Measurements from ENCODE around the gene C9orf57.

C9orf57 gene

DNA sequence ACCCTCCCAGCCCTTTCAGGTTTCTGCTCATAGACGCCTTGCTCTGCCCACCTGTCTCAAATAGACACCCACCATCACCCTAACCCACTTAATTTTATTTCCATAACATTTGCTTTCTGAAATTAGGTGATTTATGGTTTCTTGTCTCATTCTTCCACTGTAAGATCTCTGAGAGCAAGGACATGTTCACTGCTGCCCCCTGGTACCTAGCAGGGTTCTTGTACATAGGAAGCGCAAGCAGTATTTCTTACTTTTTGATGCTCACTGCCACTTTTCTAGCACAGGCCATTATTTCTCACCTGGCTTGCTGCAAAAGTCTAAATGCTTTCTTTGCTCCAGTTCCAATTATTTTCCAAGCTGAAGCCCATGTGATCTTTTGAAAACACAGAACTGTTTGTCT lies 16.8 kb downstream of the C9orf57 start:
- Histone ChIP-seq H3K36me3 (ENCODE audit: control insufficient read depth, insufficient read depth, low read length) (no peaks in the 10 kb centered on the region), H3K4me1 (ENCODE audit: control insufficient read depth, insufficient read depth, low read length) (peaks cover 28% of the 10 kb centered on the region), H3K4me3 (ENCODE audit: low read length) (no peak overlapping the region), H3K9me3 (ENCODE audit: control insufficient read depth, low read length) (no peaks in the 10 kb centered on the region), H3K27me3 (ENCODE audit: control insufficient read depth, insufficient read depth, low read length) (no peaks in the 10 kb centered on the region), H3K9ac (ENCODE audit: low read length) (no peak overlapping the region)

DNA sequence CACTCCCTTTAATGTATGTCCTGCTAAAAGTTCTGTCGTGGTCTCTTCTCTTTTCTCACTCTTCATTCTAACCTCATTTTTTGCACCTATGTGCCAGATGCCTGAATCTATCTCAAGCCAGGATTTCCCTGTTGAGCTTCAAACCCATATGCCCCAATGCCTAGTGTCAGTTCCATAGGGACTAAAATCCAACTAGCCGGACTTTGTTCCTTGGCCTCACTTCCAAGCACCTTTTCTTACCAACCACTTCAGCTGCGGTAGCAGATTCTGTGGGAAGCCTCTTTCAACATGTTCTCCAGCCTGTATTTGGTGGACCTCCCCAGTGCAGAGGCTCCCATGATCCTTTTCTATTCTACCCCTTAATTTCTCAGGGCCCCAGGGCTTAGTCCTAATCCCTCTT lies 17.5 kb downstream of the C9orf57 start:
- Histone ChIP-seq H3K36me3 (ENCODE audit: control insufficient read depth, insufficient read depth, low read length) (no peaks in the 10 kb centered on the region), H3K27me3 (ENCODE audit: control insufficient read depth, insufficient read depth, low read length) (no peaks in the 10 kb centered on the region), H3K4me1 (ENCODE audit: control insufficient read depth, insufficient read depth, low read length) (peaks cover 29% of the 10 kb centered on the region), H3K4me3 (ENCODE audit: low read length) (no peak overlapping the region), H3K9me3 (ENCODE audit: control insufficient read depth, low read length) (no peaks in the 10 kb centered on the region), H3K9ac (ENCODE audit: low read length) (no peak overlapping the region)

- no peak overlapping the region for H3K9ac ChIP-seq (ENCODE audit: low read length)
- H3K36me3 ChIP-seq (ENCODE audit: control insufficient read depth, insufficient read depth, low read length) = no peaks in the 10 kb centered on the region
- peaks cover 34% of the 10 kb centered on the region for H3K4me1 ChIP-seq (ENCODE audit: control insufficient read depth, insufficient read depth, low read length)
- no peak overlapping the region for H3K4me3 ChIP-seq (ENCODE audit: low read length)
- no peaks in the 10 kb centered on the region for H3K27me3 ChIP-seq (ENCODE audit: control insufficient read depth, insufficient read depth, low read length)
- H3K9me3 ChIP-seq (ENCODE audit: control insufficient read depth, low read length) = no peaks in the 10 kb centered on the region
Measured at GRCh38 chr9:72041775-72042194, 18.6 kb downstream of the C9orf57 start.

- no peak overlapping the region for H3K4me3 ChIP-seq (ENCODE audit: low read length)
- H3K36me3 ChIP-seq (ENCODE audit: control insufficient read depth, insufficient read depth, low read length) = no peaks in the 10 kb centered on the region
- H3K27me3 ChIP-seq (ENCODE audit: control insufficient read depth, insufficient read depth, low read length) = no peaks in the 10 kb centered on the region
- H3K9ac ChIP-seq (ENCODE audit: low read length) = no peak overlapping the region
- H3K9me3 ChIP-seq (ENCODE audit: control insufficient read depth, low read length) = no peaks in the 10 kb centered on the region
- peaks cover 34% of the 10 kb centered on the region for H3K4me1 ChIP-seq (ENCODE audit: control insufficient read depth, insufficient read depth, low read length)
Measured at GRCh38 chr9:72041369-72041768, 19.0 kb downstream of the C9orf57 start.

GRCh38 chr9:72039532-72039931 lies 20.9 kb downstream of the C9orf57 start:
- Histone ChIP-seq H3K27me3 (ENCODE audit: control insufficient read depth, insufficient read depth, low read length) (no peaks in the 10 kb centered on the region), H3K9ac (ENCODE audit: low read length) (no peak overlapping the region), H3K4me3 (ENCODE audit: low read length) (no peak overlapping the region), H3K9me3 (ENCODE audit: control insufficient read depth, low read length) (no peaks in the 10 kb centered on the region), H3K36me3 (ENCODE audit: control insufficient read depth, insufficient read depth, low read length) (no peaks in the 10 kb centered on the region), H3K4me1 (ENCODE audit: control insufficient read depth, insufficient read depth, low read length) (peaks cover 26% of the 10 kb centered on the region)

- Histone ChIP-seq H3K4me3 (ENCODE audit: low read length) (no peak overlapping the region), H3K27me3 (ENCODE audit: control insufficient read depth, insufficient read depth, low read length) (no peaks in the 10 kb centered on the region), H3K4me1 (ENCODE audit: control insufficient read depth, insufficient read depth, low read length) (peaks cover 20% of the 10 kb centered on the region), H3K36me3 (ENCODE audit: control insufficient read depth, insufficient read depth, low read length) (no peaks in the 10 kb centered on the region), H3K9ac (ENCODE audit: low read length) (no peak overlapping the region), H3K9me3 (ENCODE audit: control insufficient read depth, low read length) (no peaks in the 10 kb centered on the region)
Measured at GRCh38 chr9:72038890-72039410, 21.5 kb downstream of the C9orf57 start.

DNA sequence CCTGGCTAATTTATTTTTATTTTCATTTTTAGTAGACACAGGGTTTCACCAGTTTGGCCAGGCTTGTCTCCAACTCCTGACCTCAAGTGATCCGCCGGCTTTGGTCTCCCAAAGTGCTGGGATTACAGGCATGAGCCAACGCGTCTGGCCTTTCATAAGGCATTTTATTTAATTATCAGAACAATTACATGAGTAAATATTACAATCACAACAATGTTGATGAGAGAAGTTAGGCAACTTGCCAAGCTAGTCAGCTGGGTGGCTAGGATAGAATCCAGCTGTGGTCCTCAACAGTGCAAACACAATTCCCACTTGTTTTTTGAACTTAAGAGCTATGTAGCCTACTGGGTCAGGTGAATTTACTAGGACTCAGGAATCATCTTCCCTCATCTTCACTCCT lies 22.0 kb downstream of the C9orf57 start:
- Histone ChIP-seq H3K36me3 (ENCODE audit: control insufficient read depth, insufficient read depth, low read length) (no peaks in the 10 kb centered on the region), H3K4me3 (ENCODE audit: low read length) (no peak overlapping the region), H3K27me3 (ENCODE audit: control insufficient read depth, insufficient read depth, low read length) (no peaks in the 10 kb centered on the region), H3K9me3 (ENCODE audit: control insufficient read depth, low read length) (no peaks in the 10 kb centered on the region), H3K9ac (ENCODE audit: low read length) (no peak overlapping the region), H3K4me1 (ENCODE audit: control insufficient read depth, insufficient read depth, low read length) (peaks cover 15% of the 10 kb centered on the region)

DNA sequence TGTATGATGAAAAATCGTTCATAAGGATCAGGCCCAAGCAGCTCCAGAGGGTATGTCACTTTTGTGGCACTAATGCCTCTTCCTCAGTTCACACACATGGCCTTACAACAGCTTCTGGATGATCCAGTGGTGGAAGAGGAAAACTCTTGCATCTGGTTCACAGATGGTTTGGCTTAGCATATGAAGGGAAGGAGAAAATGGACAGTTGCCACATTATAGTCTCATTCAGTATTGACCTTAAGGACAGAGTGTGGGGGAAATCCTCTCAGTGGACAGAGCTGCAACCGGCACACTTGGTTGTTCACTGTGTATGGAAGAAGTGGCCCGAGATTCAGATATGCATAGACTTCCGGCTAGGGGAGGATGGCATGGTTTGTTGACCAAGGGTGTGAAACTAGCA lies 22.8 kb downstream of the C9orf57 start:
- H3K36me3 ChIP-seq (ENCODE audit: control insufficient read depth, insufficient read depth, low read length) = no peaks in the 10 kb centered on the region
- H3K4me3 ChIP-seq (ENCODE audit: low read length) = no peak overlapping the region
- H3K27me3 ChIP-seq (ENCODE audit: control insufficient read depth, insufficient read depth, low read length) = no peaks in the 10 kb centered on the region
- H3K9me3 ChIP-seq (ENCODE audit: control insufficient read depth, low read length) = no peaks in the 10 kb centered on the region
- H3K4me1 ChIP-seq (ENCODE audit: control insufficient read depth, insufficient read depth, low read length) = peaks cover 7% of the 10 kb centered on the region
- no peak overlapping the region for H3K9ac ChIP-seq (ENCODE audit: low read length)

DNA sequence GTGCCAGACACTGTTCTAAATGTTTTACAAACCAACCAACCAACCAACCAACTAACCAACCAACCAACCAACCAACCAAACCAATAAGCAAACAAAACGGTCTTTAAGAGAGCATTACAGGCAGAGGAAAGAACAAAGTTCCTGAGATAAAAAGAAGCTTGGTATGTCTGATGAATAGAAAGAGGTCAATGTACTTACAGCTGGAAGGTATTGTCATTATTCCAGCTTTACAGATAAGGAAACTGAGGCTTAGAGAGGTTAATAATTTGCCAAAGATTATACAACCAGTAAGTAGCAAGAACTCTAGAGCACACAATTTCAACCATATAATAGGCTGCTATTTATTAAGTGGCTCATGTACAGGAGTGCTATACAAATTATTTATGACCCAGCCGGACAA lies 29.6 kb downstream of the C9orf57 start:
- Histone ChIP-seq H3K36me3 (ENCODE audit: control insufficient read depth, insufficient read depth, low read length) (no peaks in the 10 kb centered on the region), H3K4me1 (ENCODE audit: control insufficient read depth, insufficient read depth, low read length) (peaks cover 4% of the 10 kb centered on the region), H3K9me3 (ENCODE audit: control insufficient read depth, low read length) (no peaks in the 10 kb centered on the region), H3K9ac (ENCODE audit: low read length) (no peak overlapping the region), H3K27me3 (ENCODE audit: control insufficient read depth, insufficient read depth, low read length) (no peaks in the 10 kb centered on the region), H3K4me3 (ENCODE audit: low read length) (no peak overlapping the region)

- Histone ChIP-seq H3K9ac (ENCODE audit: low read length) (no peak overlapping the region), H3K36me3 (ENCODE audit: control insufficient read depth, insufficient read depth, low read length) (no peaks in the 10 kb centered on the region), H3K27me3 (ENCODE audit: control insufficient read depth, insufficient read depth, low read length) (no peaks in the 10 kb centered on the region), H3K4me3 (ENCODE audit: low read length) (no peak overlapping the region), H3K9me3 (ENCODE audit: control insufficient read depth, low read length) (no peaks in the 10 kb centered on the region), H3K4me1 (ENCODE audit: control insufficient read depth, insufficient read depth, low read length) (peaks cover 11% of the 10 kb centered on the region)
Measured at GRCh38 chr9:72029986-72030385, 30.4 kb downstream of the C9orf57 start.

DNA sequence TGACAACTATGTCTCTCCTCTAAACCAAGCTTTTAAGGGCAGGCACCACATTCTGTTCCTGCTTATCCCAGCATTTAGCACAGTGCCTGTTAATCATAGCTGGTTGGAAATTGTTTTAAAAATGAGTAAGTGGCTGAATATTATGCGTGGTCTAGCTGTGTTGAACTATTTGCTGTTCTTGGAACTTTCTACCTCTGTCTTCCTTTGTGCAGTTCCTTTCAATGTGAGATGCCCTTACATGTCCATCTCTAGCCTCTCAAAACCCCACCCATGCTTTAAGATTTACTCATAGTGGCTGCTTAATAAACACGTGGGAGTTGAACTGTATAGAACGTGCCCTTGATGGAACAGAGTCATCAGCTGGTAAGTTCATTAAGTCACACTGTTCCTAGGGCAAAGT lies 34.5 kb downstream of the C9orf57 start:
- no peak overlapping the region for H3K9ac ChIP-seq (ENCODE audit: low read length)
- H3K4me1 ChIP-seq (ENCODE audit: control insufficient read depth, insufficient read depth, low read length) = peaks cover 13% of the 10 kb centered on the region
- H3K36me3 ChIP-seq (ENCODE audit: control insufficient read depth, insufficient read depth, low read length) = no peaks in the 10 kb centered on the region
- H3K27me3 ChIP-seq (ENCODE audit: control insufficient read depth, insufficient read depth, low read length) = no peaks in the 10 kb centered on the region
- no peaks in the 10 kb centered on the region for H3K9me3 ChIP-seq (ENCODE audit: control insufficient read depth, low read length)
- H3K4me3 ChIP-seq (ENCODE audit: low read length) = no peak overlapping the region

DNA sequence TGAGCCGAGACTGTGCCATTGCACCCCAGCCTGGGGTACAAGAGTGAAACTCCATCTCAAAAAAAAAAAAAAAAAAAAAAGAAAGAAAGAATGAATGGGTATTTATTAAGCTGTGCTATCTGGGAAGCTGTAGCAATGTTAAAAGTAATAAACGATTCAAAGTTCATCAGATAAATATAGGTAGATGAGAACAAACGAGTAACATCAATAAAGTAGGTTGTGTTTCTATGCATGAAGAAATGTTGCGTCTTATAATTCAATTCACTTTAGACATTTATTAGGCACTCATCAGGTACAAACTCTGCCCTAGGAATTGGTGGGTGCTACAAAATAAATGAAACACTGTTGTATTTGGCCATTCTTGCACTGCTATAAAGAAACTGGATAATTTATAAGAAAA lies 36.8 kb downstream of the C9orf57 start:
- no peaks in the 10 kb centered on the region for H3K27me3 ChIP-seq (ENCODE audit: control insufficient read depth, insufficient read depth, low read length)
- no peak overlapping the region for H3K9ac ChIP-seq (ENCODE audit: low read length)
- peaks cover 13% of the 10 kb centered on the region for H3K4me1 ChIP-seq (ENCODE audit: control insufficient read depth, insufficient read depth, low read length)
- no peak overlapping the region for H3K4me3 ChIP-seq (ENCODE audit: low read length)
- no peaks in the 10 kb centered on the region for H3K36me3 ChIP-seq (ENCODE audit: control insufficient read depth, insufficient read depth, low read length)
- H3K9me3 ChIP-seq (ENCODE audit: control insufficient read depth, low read length) = no peaks in the 10 kb centered on the region

GRCh38 chr9:72022841-72023240 lies 37.6 kb downstream of the C9orf57 start:
- Histone ChIP-seq H3K9ac (ENCODE audit: low read length) (no peak overlapping the region), H3K9me3 (ENCODE audit: control insufficient read depth, low read length) (no peaks in the 10 kb centered on the region), H3K36me3 (ENCODE audit: control insufficient read depth, insufficient read depth, low read length) (no peaks in the 10 kb centered on the region), H3K4me3 (ENCODE audit: low read length) (no peak overlapping the region), H3K27me3 (ENCODE audit: control insufficient read depth, insufficient read depth, low read length) (no peaks in the 10 kb centered on the region), H3K4me1 (ENCODE audit: control insufficient read depth, insufficient read depth, low read length) (peaks cover 13% of the 10 kb centered on the region)

Measured in mucosa of stomach (tissue), 1 donor.